Measurements from ENCODE around the gene SLC7A1. TPM values are rescaled to one million over a fixed set of nuclear protein-coding genes. Genes with fewer than 3 reads are reported as not detected.

SLC7A1 gene
- total and polyA plus RNA-seq, 2 of the 4 experiments (the other 2 are of a cell fraction), result 9.7 to 22.3 TPM

DNA sequence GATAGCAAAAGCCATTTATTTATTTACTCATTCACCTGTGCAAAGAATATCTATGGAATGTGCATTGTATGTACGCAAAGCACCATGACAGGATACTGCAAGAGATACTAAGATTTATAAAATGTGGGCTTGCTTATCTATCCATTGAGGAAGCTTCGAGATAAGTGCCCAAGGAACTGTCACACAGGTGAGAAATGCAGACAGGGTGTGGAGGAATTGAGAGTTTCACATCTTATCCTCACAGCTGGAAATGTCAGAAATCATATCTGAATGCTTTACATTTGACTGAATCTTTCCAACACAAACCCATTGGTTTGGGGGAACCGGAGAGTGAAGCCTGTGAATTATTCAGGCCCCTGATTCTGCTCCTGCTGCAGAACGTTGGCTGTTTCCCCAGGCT lies 113.0 kb downstream of the SLC7A1 start:
- BruUV-seq (replicated peaks), result no TSS peak
- H2AK5ac ChIP-seq (ENCODE audit: low read depth, low read length), result no peak overlapping the region
- in situ Hi-C loops (cut with MboI; ENCODE audit: low sequenced_read_pairs), result no loop called here
- no peak for TF ChIP-seq MXI1 (IDR thresholded peaks at IDR 0.05; ENCODE audit: borderline replicate concordance, low read depth, low read length)
- TF ChIP-seq SMC3 (IDR thresholded peaks at IDR 0.05; ENCODE audit: low read depth, low read length), result no peak
- TF ChIP-seq RCOR1 (IDR thresholded peaks at IDR 0.05; ENCODE audit: insufficient replicate concordance, low read length), result no peak
- no peak for TF ChIP-seq MAZ (IDR thresholded peaks at IDR 0.05; ENCODE audit: borderline replicate concordance, low read depth, low read length)
- no peak for TF ChIP-seq USF2 (IDR thresholded peaks at IDR 0.05; ENCODE audit: low read depth, low read length)
- TF ChIP-seq BHLHE40 (IDR thresholded peaks at IDR 0.05; ENCODE audit: low read depth, low read length), result no peak
- TF ChIP-seq FOS (IDR thresholded peaks at IDR 0.05; ENCODE audit: low read depth, low read length), result no peak
- no peak for TF ChIP-seq CHD1 (IDR thresholded peaks at IDR 0.05; ENCODE audit: low read depth, low read length)
- TF ChIP-seq, protein P1, sequence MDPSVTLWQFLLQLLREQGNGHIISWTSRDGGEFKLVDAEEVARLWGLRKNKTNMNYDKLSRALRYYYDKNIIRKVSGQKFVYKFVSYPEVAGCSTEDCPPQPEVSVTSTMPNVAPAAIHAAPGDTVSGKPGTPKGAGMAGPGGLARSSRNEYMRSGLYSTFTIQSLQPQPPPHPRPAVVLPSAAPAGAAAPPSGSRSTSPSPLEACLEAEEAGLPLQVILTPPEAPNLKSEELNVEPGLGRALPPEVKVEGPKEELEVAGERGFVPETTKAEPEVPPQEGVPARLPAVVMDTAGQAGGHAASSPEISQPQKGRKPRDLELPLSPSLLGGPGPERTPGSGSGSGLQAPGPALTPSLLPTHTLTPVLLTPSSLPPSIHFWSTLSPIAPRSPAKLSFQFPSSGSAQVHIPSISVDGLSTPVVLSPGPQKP (IDR thresholded peaks at IDR 0.05; ENCODE audit: borderline replicate concordance, low read depth, low read length), result no peak
- TF ChIP-seq NFE2L2 (IDR thresholded peaks at IDR 0.05; ENCODE audit: low read depth, low read length), result no peak
- TF ChIP-seq POLR2A (IDR thresholded peaks at IDR 0.05; ENCODE audit: low read depth, low read length), result no peak
- no peak for TF ChIP-seq RFX5 (IDR thresholded peaks at IDR 0.05; ENCODE audit: low read depth, low read length)
- TF ChIP-seq CEBPB (IDR thresholded peaks at IDR 0.05; ENCODE audit: low read depth, low read length), result no peak
- no peak for TF ChIP-seq RAD21 (IDR thresholded peaks at IDR 0.05; ENCODE audit: low read length)
- TF ChIP-seq MAFK (IDR thresholded peaks at IDR 0.05; ENCODE audit: low read depth, low read length), result no peak
- TF ChIP-seq CTCF (conservative IDR thresholded peaks at IDR 0.05; ENCODE audit: low read depth, low read length), result no peak
- ChIA-PET POLR2A (ENCODE audit: unreplicated experiment) (no interaction called here), CTCF (no interaction called here)
- no peak overlapping the region for H4K91ac ChIP-seq (ENCODE audit: insufficient read depth, low read depth, low read length)
- ATAC-seq (ENCODE audit: low read depth) (no peak), DNase-seq (no peak)
- dilution Hi-C loops (cut with HindIII; ENCODE audit: low sequenced_read_pairs, unreplicated experiment), result no loop called here
- intact Hi-C loops (cut with micrococcal nuclease), result no loop called here
- no peaks in the 10 kb centered on the region for H4K20me1 ChIP-seq (ENCODE audit: insufficient read depth, low read length)
- no peaks in the 10 kb centered on the region for H3K4me1 ChIP-seq (ENCODE audit: control insufficient read depth, insufficient read depth, low read length)
- H3K23ac ChIP-seq (ENCODE audit: low read depth, low read length), result no peak overlapping the region
- H3K4me2 ChIP-seq (ENCODE audit: low read depth, low read length), result no peak overlapping the region
- H2BK20ac ChIP-seq (ENCODE audit: low read depth, low read length), result no peak overlapping the region
- H2BK120ac ChIP-seq (ENCODE audit: low read depth, low read length), result no peak overlapping the region
- no peak overlapping the region for H2BK15ac ChIP-seq (ENCODE audit: low read depth, low read length)
- H3K9me1 ChIP-seq (ENCODE audit: insufficient read depth, low read length), result no peaks in the 10 kb centered on the region
- no CpG with 5 or more reads among the region's 4 CpGs for WGBS, 2 experiments (ENCODE audit: extremely low coverage in 2 of 2, insufficient read length in 1 of 2)
- H3K4ac ChIP-seq (ENCODE audit: low read depth, low read length), result no peak overlapping the region
- no peak overlapping the region for H3K9ac ChIP-seq (ENCODE audit: low read depth, low read length)
- no peak overlapping the region for H3K27ac ChIP-seq (ENCODE audit: insufficient read depth, low read length)
- peaks cover 63% of the 10 kb centered on the region for H3K27me3 ChIP-seq (ENCODE audit: control insufficient read depth, insufficient read depth, low read length)
- no peaks in the 10 kb centered on the region for H3K79me1 ChIP-seq (ENCODE audit: low read depth in 1 of 2, low read length in 2 of 2)
- no peak overlapping the region for H4K5ac ChIP-seq (ENCODE audit: low read depth, low read length)
- no peak overlapping the region for H3K14ac ChIP-seq (replicated peaks; ENCODE audit: low read depth, low read length)
- H3K18ac ChIP-seq (ENCODE audit: low read depth, low read length), result no peak overlapping the region
- no peaks in the 10 kb centered on the region for H3K36me3 ChIP-seq (ENCODE audit: control insufficient read depth, insufficient read depth, low read length)
- no peak overlapping the region for H2AK9ac ChIP-seq (replicated peaks; ENCODE audit: low read depth, low read length, poor library complexity)
- no peaks in the 10 kb centered on the region for H3K9me3 ChIP-seq (ENCODE audit: control insufficient read depth, insufficient read depth, low read length)
- H4K8ac ChIP-seq (ENCODE audit: low read depth in 2 of 2, low read length in 2 of 2), result no peak overlapping the region
- H3K56ac ChIP-seq (ENCODE audit: extremely low read depth, insufficient read depth, low read length), result no peak overlapping the region
- no peak overlapping the region for H3K4me3 ChIP-seq (ENCODE audit: insufficient read depth, low read depth, low read length)
- H2AFZ ChIP-seq (replicated peaks; ENCODE audit: low read length, poor library complexity), result no peak overlapping the region
- no peak overlapping the region for H2BK5ac ChIP-seq (ENCODE audit: low read depth, low read length, poor library complexity, severe bottlenecking)
